NCI-H2196 (cell line): ENCODE data around the gene SYNCRIP.
"Not testable (repeated sequence)": the region's sequence is repeated elsewhere in the genome, so short reads cannot be mapped to it uniquely, and the experiment has no call there.

Experiments
- DNase-seq: peaks from one replicate; lab custom pipeline; 2025; ENCODE audit not compliant: unreplicated experiment; lab: John Stamatoyannopoulos, UW

SYNCRIP gene

DNA sequence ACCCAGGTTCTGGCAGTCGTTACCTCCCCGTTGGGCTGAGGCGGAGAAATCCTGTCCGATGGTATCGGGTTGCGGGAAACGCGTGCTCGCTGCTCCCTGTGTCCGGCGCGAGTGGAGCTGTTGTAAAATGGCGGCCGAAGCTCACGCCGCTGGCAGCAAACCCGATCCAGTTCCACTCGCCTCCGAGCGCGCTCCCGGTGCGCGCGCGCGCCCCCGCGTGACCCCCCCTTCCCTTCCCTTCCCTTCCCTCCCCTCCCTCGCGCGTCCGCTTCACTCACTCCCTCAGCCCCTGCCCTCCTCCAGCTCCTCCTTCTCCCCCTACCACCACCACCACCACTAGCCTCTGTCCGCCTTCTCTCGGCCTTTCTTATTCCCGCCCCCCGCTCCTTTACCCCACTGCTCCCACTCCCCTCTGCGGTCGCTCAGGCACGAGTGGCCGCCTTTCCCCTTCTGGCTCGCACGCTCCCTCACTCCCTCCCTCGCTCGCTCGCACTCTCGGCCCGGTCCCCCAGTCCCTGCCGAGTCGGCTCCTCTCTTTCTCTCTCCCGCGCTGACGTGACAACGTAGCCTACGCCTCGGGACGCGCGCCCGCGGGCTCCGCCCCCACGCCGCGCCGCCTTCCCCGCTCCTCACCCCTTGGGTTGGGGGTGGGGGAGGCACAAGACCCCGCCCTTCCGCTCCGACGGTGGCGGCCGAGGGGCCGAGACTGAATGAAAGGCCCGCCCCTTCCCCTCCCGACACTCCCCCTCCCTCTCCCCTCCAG lies at the start of gene SYNCRIP:
Gene SYNCRIP (minus strand): TSS at position 113 of the 763 bp plus-strand sequence. CDS start 1,447 bp downstream, outside the sequence.
- peak; percentile 97 for DNase-seq

DNA sequence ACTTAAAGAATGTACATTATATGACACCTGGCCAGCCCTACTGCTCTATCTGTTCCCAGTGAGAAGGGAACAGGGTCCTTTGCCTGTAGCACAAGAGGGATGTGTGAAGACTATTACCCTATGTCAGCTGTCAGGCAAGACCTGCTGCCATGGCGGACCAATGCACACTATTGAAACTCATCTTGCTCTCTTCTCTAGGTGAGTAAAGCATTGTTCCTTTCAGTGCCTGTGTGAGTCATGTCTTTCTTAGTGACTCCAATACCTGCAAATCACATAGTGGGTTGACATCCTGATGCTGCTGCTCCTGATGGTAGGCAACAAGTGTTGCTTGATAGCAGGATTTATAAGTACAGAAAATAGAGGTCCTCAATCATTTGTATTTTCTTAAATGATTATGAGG lies 48.8 kb upstream of the SYNCRIP start:
- no peak for DNase-seq

DNA sequence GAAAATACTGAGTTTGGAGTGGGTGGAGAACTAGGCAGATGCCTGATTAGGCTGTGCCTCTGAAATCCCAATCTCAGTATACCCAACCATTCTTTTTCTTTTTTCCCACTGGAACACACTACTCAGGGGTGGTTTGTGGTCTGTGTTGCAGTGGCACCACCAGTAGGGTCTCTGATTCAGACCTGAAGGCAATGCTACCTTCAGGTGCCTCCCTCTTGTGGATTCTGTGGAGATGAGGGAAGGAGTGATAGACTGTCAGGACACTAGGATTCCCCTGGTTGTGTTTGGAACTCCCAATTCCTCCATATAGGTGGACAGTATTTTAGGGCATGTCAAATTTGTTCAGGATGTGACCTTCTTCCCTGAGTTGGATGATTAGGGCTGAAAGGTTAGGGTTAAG lies 47.4 kb upstream of the SYNCRIP start:
- no peak for DNase-seq

DNA sequence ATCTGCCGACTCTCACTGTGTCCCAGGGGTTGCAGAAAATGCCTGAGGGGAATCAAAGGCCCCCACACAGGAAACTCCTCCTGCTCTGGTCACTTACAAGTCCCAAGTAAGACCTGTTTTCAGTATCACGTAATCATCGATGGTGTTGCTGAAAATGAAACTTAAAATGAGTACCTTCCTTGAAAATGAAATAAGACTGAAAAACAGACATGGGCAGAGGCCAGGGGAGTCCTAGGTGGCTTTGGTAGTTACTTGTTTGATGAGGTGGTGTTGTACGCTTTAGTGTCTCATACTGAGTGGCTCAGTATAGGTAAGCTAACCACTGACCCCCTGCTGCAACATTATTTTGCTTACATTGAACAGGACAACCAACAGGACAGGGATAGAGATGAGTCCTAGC lies 43.0 kb upstream of the SYNCRIP start:
- DNase-seq, result no peak

DNA sequence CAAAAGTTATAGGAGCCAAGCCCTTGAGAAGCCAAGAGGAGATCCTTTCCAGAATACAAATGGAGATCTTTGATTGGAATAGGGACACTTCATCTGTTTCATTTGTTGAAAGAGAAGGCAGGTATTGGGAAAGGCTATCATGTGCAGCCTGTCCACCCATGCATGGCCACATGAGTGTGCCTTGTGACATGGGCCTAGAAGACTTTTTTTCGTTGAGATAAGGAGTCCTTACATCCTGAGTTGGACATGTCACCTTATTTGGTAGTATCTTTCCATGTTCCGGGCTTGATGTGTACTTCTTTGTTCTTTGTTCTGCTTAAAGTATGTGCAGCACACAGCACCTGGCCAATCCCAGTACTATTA lies 42.1 kb upstream of the SYNCRIP start:
- DNase-seq, result no peak

DNA sequence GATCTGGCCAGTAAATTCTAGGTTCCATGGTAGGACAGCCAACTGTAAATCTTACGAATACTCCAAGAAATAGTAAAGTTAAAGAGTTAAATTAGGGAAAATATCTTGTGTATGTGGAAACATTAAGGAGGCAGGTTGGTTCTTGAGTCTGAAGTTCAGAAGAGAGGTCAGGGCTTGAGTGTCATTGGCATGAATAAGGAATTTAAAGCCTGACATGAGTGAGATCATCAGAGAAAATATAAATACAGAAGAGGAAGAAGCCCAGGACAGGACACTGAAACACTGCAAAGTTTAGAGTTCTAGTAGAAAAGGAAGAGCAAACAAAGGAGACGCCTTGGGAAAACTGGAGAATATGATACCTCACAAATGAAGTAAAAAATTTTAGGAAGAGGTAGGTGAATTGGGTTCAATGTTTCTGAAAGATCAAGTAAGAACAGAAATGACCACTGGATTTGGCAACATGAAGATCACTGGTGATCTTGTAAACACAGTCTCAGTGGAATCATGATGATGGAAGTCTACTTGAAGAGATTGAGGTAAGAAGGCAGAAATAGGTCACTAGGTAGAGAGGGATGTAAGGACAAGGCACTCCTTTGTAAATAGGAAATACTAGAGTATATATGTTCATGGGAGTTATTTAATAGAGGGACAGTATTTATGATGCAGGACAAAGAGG lies 41.6 kb upstream of the SYNCRIP start:
- DNase-seq, result no peak

DNA sequence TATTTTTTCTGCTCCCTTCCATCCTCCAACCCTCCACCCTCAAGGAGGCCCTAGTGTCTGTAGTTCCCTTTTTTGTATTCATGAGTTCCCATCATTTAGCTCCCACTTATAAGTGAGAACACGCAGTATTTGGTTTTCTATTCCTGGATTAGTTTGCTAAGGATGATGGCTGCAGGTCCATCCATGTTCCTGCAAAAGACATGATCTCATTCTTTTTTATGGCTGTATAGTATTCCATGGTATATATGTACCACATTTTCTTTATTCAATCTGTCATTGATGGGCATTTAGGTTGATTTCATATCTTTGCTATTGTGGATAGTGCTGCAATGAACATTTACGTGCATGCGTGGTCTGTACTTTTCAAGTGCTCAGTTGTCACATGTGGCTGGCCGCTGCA lies 39.2 kb upstream of the SYNCRIP start:
- not testable (repeated sequence) for DNase-seq

DNA sequence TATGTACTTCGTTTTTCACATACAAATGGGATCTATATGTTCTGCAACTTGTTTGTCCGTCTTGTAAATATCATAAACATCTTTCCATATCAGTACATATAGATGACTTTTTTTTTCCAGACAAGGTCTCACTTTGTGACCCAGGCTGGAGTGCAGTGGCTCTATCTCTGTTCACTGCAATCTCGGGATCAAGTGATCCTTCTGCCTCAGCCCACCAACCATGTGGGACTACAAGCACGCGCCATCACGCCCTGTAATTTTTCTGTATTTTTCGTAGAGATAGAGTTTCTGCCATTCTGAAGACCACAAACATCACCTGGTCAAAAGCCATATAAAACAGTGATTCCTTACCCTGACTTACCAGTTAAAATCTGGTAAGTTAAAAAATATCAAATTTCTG lies 37.7 kb upstream of the SYNCRIP start:
- DNase-seq, result no peak

DNA sequence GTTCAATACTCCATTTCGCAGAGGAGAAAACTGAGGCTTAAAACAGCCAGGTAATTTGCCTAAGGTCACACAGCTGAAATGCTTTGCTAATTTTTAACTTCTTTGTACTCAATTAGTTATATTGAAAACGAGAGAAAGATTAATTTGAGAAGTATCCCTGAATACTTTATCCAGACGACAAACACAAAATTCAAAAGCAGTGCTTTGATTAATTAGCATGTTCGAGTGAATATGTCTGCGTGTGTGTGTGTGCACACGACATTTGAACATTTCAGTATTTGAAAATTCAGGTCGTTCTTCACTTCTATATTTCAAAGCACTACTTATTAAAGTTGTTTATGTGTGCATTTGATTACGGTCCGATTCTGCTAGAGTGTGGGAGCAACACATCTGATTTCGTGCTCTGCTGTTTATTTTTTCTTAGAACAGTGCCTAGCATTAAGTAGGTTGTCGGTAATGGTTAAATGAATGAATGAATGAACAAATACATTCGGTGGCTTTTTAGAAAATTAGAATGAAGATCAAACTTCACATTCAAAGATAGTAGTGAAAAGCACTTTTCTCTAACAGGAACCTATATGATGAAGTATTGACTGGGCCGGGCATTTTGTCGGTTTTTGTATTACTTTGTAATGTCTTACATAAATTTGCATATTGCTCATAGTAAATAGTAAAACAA lies 36.9 kb upstream of the SYNCRIP start:
- no peak for DNase-seq

DNA sequence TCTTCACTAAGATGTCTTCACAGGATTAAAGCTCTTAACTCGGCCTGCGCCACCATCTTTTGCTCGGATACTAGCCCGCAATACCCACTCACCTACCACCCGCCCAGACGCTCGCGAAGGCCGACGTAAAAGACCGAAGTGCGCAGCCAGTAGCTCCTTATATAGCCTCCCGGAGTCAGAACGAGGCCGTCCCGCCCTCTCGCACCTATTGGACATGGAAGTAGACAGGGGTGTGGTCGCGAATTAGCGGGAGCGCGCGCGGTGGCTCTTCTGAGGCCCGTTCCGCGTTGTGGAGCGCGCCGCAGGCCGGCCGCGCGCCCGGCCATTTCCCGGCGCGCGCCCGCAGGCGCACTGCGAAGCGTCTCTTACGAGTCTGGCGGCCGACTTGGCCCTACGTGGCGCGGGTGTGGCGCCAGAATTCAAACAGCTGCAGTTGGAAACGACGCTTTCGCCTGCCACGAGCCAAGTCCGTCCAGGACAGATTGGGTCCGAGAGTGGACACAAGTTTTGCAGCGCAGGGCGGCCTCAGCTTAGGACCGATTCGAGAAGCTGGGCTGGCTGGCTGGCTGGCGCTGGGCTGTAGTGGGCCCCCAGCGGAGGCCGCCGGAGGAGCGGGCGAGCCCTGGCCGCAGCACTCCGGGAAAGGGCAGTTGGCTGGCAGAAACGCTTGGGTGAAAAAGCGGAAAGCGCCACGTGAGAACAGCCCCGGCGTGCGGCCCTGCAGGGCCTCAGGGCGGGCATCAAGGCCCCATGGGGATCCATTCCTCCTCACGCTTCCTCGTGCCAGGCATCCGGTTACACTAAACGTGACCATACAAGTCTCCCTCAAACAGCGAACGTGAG lies 36.1 kb upstream of the SYNCRIP start:
- DNase-seq, result peak; percentile 97

DNA sequence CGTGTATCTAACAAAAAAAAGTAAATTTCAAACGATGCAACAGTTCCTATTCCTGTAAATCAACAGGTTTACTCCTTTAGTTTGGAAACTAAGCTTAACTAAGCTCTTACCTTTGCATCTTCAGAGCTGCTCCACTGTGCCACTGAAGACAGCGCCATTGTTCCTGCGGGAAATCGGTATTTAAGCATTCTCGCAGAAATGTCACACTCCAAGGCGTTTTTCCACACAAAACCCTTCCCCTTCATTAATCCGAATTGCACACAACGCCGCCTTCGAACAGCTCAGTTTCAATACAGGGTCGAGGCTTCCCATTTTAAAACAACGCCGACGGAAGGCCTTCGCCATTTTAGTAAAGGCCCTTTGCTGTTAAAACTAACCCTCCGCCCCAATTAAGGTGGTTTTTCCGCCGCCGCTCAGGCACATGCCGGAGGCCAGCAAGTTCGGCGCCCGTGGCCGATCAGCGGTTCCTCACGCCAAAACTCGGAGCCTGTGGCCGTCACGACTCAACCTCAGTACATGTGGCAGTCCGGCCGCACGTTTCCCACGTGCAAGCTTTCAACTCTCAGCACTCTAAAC lies 35.4 kb upstream of the SYNCRIP start:
- peak; percentile 9 for DNase-seq

DNA sequence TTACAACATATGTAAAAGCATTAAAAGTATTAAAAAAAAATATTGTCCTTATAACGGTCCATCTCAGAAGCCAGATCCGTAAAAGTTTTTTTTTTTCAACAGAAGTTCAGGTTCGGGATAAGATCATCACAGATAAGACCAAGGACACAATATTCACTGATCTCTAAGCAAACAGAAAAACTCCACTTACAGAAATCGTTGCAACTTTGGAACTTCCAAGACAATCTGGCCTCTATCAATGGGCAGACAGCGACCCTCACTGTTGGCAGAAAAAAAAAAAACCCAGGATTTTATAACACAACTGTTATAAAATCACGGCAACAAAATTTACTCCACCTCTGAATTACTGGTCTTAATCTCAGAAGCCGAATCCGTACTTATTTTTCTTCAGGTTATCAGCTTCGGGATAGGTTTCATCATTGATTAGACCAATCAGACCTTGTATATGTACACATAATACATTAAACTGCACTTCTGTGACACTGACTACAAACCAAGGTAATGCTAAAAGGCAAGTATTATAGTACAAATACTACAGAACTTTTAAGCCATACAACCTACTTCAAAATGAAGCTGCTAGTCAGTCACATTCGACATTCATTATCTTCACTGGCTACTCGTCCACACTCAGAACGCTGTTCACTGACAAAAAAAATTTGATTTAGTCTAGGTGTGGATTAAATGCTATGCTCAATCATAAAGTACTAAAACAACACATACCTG lies 34.7 kb upstream of the SYNCRIP start:
- no peak for DNase-seq

DNA sequence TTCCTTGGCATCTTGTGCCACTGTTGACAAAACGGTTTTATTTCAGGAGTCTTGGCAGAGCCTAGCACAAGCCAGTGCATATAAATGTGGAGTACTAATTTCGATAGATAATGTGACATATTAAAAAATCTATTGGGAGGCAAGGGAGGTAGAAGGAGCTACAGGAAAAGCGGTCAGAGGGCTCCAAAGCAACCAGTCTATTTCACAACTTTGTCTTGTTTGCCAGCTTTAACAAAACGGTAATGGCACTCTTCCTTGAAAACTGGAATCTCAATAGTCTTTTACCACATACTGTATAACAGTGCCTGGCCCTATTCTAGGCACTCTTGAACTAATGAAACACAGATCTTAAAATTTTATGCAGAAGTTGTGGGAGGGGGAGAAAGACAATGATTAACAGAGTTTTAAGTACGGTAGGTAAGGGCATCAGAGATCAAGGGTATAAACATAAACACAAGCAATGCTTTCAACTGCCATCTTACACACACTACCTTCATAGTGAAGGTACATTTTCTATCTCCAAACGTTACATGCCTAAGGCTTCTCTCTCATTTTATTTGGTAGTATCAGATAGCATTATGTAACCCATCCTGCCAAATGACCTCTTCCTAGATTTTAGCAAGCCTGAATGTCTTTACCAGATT lies 33.5 kb upstream of the SYNCRIP start:
- DNase-seq, result no peak

DNA sequence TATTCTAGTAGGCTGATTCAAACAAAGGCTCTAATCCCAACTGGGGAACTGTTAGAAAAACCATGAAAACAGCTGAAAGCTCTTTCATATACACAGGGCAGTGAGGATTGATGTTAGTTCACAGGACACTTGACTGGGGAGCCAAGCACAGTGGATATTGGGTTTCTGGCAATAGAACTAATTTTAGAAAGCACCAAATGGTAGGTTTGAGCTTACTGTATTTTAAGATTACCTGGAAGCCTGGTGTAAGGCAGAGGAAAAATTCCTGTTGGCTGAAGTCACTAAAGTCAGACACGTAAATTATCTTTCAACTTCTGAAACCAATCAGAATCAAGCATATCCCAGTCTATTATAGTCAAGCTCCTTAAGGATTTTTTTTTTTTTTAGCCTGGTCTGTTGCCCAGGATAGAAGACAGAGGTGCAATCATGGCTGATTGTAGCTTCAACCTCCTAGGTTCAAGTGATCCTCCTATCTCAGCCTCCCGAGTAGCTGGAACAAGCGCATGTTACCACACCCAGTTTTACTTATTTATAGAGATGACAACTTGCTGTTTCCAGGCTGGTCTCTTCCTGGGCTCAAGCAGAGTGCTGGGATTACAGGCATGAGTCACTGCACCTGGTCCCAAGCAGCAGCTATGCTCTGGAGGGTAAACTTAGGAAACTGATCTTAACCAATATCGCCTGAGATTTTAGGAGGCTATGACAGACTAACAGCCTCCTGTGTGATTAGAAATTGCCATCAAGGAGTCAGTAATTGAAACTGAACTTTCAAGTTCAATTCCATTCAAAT lies 32.5 kb upstream of the SYNCRIP start:
- no peak for DNase-seq

DNA sequence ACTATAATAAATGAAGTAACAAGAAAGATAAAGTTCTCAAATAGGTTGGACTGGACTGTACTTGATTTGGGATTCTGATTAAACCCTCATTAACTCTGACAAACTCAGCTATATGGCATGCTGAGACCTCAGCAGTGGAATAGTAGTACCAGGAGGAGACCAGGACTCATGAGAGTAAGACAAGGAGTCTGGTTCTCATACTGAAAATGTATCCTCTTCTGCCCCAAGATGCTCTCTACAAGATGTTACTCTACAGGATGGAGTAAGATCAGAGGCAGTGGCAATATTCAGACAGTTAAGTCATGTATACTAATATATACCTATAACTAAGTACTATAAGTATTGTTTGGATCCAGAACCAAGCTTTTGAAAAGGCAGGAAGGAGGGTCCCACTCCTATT lies 31.9 kb upstream of the SYNCRIP start:
- DNase-seq, result no peak

DNA sequence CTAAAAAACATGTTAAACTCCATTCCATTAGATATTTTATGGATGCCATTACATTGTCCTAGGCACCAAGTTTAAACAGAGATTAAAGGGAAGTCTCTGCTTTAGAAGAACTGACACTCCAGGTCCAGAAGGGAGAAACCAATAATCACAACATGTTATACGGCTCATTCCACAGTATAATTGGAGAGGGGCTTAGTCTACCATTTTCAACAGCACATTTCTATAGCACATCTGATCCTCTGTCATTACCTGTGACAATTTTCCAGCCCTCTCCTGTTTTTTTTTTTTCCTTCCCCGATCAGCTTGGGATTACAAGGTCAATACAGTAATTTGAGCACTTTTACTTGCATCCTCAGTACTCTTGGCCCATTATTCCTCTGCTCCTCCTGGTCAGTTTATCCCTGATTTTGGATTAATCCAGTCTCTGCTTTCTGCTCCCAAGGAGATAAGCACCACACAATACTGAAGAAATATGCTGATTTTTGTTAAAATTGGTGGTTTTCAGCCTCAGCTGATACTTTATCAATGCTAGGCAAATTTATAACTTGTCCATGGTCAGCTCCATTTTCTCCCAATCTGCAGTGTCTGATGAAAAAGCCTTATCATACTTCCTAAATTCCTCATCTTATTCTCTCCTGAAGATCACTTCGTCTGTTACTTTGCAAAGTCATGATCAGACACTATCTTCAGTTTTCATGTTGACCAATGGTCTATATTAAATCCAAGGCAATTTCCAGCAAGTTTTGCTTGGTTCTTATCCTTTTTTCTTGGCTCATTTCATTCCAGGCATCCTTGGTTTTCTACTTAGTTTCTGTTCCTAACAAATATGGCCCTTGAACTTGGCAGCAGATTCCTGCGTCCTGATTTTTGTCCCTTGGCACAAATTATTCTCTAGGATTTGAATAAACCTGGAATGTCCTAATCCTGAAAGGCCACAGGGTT lies 30.8 kb upstream of the SYNCRIP start:
- no peak for DNase-seq

DNA sequence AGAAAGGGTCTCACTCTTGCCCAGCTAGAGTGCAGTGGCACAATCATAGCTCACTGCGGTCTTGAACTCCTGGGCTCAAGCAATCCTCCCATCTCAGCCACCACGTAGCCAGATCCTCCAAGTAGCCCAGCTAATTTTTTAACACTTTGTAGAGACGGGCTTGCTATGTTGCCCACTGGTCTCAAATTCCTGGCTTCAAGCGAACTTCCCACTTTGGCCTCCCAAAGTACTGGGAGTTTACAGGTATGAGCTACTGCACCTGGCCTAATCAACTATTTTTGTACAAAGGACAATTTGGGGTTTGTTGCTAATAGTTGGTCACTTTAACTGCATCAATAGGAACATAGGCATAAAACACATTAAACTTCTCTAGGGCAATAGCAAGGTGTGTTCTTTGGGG lies 29.9 kb upstream of the SYNCRIP start:
- no peak for DNase-seq

DNA sequence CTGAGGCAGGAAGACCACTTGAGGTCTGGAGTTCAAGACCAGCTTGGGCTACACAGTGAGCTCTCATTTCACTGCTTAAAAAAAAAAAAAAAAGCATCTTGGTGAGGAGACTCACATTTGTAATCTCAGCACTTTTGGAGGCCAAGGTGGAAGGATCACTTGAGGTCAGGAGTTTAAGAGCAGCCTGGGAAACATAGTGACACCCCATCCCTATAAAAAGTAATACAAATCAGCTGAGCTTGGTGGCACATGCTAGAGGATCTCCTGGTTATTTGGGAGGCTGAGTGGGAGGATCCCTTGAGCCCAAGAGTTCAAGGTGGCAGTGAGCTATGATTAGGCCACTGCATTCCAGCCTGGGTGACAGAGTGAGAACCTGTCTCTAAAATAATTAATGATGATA lies 29.4 kb upstream of the SYNCRIP start:
- DNase-seq, result no peak
